IgD-negative memory B cell (primary cell): Measurements from ENCODE around the gene TRAPPC13. TPM values are rescaled to one million over a fixed set of nuclear protein-coding genes. Genes with fewer than 3 reads are reported as not detected.
"Not testable (repeated sequence)": the region's sequence is repeated elsewhere in the genome, so short reads cannot be mapped to it uniquely, and the experiment has no call there.

Experiments used
- H3K27ac Mint-ChIP-seq, 3 donors: one replicate each; pipeline ENCODE4 v1.8.0; 2020 to 2022; ENCODE audit warnings: mild to moderate bottlenecking in 3 of 3, mixed read lengths in 3 of 3, moderate library complexity in 1 of 3
- H3K27me3 Mint-ChIP-seq: one replicate; pipeline ENCODE4 v1.8.0; 2021; ENCODE audit warnings: mixed read lengths
- H3K36me3 Mint-ChIP-seq: one replicate; pipeline ENCODE4 v1.8.0; 2020; ENCODE audit warnings: mild to moderate bottlenecking, mixed read lengths
- H3K4me1 Mint-ChIP-seq, 3 donors: one replicate each; pipeline ENCODE4 v1.8.0; 2020 to 2022; ENCODE audit warnings: mixed read lengths in 3 of 3, mild to moderate bottlenecking in 1 of 3
- H3K4me3 Mint-ChIP-seq, 4 donors: one replicate each; pipeline ENCODE4 v1.8.0; 2020 to 2022; ENCODE audit warnings: mild to moderate bottlenecking in 4 of 4, mixed read lengths in 4 of 4, moderate library complexity in 3 of 4
- H3K9me3 Mint-ChIP-seq, 3 donors: one replicate each; pipeline ENCODE4 v1.8.0; 2020 to 2021; ENCODE audit warnings: mixed read lengths in 3 of 3, mild to moderate bottlenecking in 1 of 3
- polyA plus RNA-seq: library from polyadenylated mRNA; unstranded; fragments of 300-500 nt; fragmentation: Illumina TruSeq; gene quantifications from one replicate; pipeline ENCODE4 v1.2.3, GENCODE V29; 2021

Gene TRAPPC13
- polyA plus RNA-seq, 1 donor from 2014 or later, result 13.6 TPM

DNA sequence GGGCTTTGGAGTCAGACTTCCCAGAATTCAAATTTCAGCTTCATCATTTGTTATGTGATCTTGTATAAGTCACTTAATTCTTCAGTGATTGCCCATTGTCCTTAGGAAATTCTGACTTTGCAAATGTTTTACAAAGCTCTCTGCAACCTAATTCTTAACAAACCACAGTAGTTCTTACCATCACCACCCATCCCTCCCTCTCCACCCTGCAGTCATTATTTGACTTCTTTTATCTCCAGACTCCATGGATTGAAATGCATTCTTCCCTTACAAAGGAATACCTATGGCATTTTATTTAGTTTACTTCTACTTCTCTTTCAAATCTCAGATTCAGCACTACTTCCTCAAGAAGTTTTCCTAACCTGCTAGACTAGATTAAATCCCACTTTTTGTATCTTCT lies 23.1 kb downstream of the TRAPPC13 start:
- Mint-ChIP-seq H3K27ac (peak overlapping the region in 1 of 3 donors; percentile 27), H3K4me3 (no peak overlapping the region), H3K36me3 (peaks cover 2% of the 10 kb centered on the region), H3K4me1 (peaks cover 0 to 3% (median 1%) of the 10 kb centered on the region in 3 donors), H3K9me3 (no peaks in the 10 kb centered on the region), H3K27me3 (no peaks in the 10 kb centered on the region)

DNA sequence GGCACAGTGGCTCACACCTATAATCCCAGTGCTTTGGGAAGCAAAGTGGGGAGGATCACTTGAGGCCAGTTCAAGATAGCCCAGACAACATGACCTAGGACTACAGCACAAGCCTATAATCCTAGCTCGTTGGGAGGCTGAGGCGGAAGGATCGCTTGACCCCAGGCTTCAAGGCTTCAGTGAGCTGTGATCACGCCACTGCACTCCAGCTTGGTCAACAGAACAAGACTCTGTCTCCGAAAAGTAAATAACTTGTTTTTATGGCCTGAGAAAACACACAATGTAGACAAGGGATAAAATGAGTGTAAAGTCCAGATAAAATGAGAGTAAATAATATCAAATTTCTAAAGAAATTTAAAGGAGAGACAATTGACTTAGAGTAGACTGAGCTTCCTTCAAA lies 26.3 kb downstream of the TRAPPC13 start:
- peaks cover 2% of the 10 kb centered on the region for H3K36me3 Mint-ChIP-seq
- H3K4me1 Mint-ChIP-seq, result no peaks in the 10 kb centered on the region
- H3K9me3 Mint-ChIP-seq, result no peaks in the 10 kb centered on the region
- no peak overlapping the region for H3K4me3 Mint-ChIP-seq
- no peaks in the 10 kb centered on the region for H3K27me3 Mint-ChIP-seq
- no peak overlapping the region for H3K27ac Mint-ChIP-seq

DNA sequence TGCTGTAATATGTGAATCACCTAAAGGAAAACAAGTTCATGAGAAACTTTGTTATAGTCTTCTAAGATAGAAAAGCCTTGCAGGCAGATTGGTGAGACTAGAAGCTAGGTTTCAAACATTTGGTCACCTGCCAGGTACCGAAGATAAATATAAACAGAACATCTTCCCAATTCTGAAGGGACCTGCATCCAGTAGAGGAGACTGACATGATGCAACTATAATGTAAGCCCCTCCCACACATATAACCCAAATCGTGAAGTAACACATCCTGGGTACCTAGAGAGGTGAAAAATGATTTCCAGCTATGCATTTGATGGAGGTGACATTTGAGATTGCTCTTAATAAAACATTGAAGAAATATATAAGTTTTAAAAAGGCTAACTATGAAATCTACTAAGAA lies 29.9 kb downstream of the TRAPPC13 start:
- Mint-ChIP-seq H3K9me3 (no peaks in the 10 kb centered on the region), H3K4me1 (no peaks in the 10 kb centered on the region), H3K27ac (no peak overlapping the region), H3K27me3 (no peaks in the 10 kb centered on the region), H3K36me3 (peaks cover 2% of the 10 kb centered on the region), H3K4me3 (no peak overlapping the region)

- H3K27me3 Mint-ChIP-seq, result no peaks in the 10 kb centered on the region
- H3K27ac Mint-ChIP-seq, result no peak overlapping the region
- H3K4me1 Mint-ChIP-seq, result no peaks in the 10 kb centered on the region
- peaks cover 2% of the 10 kb centered on the region for H3K36me3 Mint-ChIP-seq
- no peaks in the 10 kb centered on the region for H3K9me3 Mint-ChIP-seq
- no peak overlapping the region for H3K4me3 Mint-ChIP-seq
Measured at GRCh38 chr5:65663804-65664521, 39.1 kb downstream of the TRAPPC13 start.

DNA sequence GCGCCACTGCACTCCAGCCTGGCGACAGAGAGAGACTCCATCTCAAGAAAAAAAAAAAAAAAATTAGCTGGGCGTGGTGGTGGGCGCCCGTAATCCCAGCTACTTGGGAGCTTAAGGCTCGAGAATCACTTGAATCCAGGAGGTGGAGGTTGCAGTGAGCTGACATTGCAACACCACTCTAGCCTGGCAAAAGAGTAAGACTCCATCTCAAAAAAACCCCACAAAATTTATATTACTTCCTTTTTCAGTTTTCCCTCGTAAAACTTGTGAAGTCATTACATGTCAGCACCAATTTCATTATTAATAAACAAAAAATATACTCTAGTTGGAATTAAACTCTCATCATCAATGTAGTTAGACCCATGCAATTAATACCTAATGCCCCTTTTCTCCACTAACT lies 43.9 kb downstream of the TRAPPC13 start:
- Mint-ChIP-seq H3K36me3 (peaks cover 2% of the 10 kb centered on the region), H3K4me1 (no peaks in the 10 kb centered on the region), H3K9me3 (no peaks in the 10 kb centered on the region), H3K4me3 (no peak overlapping the region), H3K27ac (no peak overlapping the region), H3K27me3 (no peaks in the 10 kb centered on the region)

- Mint-ChIP-seq H3K36me3 (peaks cover 5% of the 10 kb centered on the region), H3K27me3 (no peaks in the 10 kb centered on the region), H3K27ac (no peak overlapping the region), H3K9me3 (no peaks in the 10 kb centered on the region), H3K4me1 (no peaks in the 10 kb centered on the region), H3K4me3 (no peak overlapping the region)
Measured at GRCh38 chr5:65672796-65673195, 48.0 kb downstream of the TRAPPC13 start.

DNA sequence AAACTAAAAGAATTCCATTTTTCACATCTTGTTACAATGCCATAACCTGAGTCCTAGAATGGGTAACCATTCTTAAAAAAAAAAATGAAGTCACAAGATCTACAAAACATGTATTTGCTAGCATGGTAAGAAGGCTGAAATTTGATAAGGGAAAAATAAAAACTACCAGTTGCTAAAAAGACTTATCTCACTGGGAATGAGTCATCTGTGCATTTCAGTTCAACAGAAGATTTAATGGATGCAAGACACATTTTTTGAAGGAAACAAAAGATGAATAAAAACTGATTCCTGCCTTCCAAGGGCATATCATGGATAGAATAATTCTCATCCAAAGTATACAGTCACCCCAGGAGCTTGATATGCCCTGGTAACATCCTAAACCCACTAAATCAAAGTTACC lies 49.9 kb downstream of the TRAPPC13 start:
- Mint-ChIP-seq H3K9me3 (no peaks in the 10 kb centered on the region), H3K4me3 (no peak overlapping the region), H3K36me3 (peaks cover 4% of the 10 kb centered on the region), H3K4me1 (no peaks in the 10 kb centered on the region), H3K27me3 (no peaks in the 10 kb centered on the region), H3K27ac (peak overlapping the region in 1 of 3 donors; percentile 33)

DNA sequence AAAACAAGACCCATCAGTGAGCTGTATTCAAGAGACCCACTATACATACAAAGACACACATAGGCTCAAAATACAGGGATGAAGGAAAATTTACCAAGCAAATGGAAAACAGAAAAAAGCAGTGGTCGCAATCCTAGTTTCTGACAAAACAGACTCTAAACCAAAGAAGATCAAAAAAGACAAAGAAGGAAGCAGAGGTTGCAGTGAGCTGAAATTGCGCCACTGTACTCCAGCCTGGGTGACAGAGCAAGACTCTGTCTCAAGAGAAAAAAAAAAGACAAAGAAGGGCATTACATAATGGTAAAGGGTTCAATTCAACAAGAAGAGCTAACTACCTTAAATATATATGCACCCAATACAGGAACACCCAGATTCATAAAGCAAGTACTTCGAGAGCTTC lies 51.2 kb downstream of the TRAPPC13 start:
- not testable (repeated sequence) for H3K4me1 Mint-ChIP-seq

GRCh38 chr5:65682148-65682547 lies 57.3 kb downstream of the TRAPPC13 start:
- H3K27ac Mint-ChIP-seq, result no peak overlapping the region
- H3K36me3 Mint-ChIP-seq, result peaks cover 18% of the 10 kb centered on the region
- H3K4me3 Mint-ChIP-seq, result no peak overlapping the region
- H3K4me1 Mint-ChIP-seq, result no peaks in the 10 kb centered on the region
- no peaks in the 10 kb centered on the region for H3K9me3 Mint-ChIP-seq
- no peaks in the 10 kb centered on the region for H3K27me3 Mint-ChIP-seq

More for the DNA sequence above, 51.2 kb downstream of the TRAPPC13 start:
- not testable (repeated sequence) for H3K27me3 Mint-ChIP-seq, H3K4me3 Mint-ChIP-seq, H3K9me3 Mint-ChIP-seq
- Mint-ChIP-seq H3K36me3 (peaks cover 12% of the 10 kb centered on the region), H3K27ac (peak overlapping the region in 1 of 3 donors; percentile 16)

GRCh38 chr5:65693121-65693520 lies 68.3 kb downstream of the TRAPPC13 start:
- no peaks in the 10 kb centered on the region for H3K4me1 Mint-ChIP-seq
- no peaks in the 10 kb centered on the region for H3K27me3 Mint-ChIP-seq
- peaks cover 8% of the 10 kb centered on the region for H3K36me3 Mint-ChIP-seq
- H3K27ac Mint-ChIP-seq, result no peak overlapping the region
- H3K9me3 Mint-ChIP-seq, result no peaks in the 10 kb centered on the region
- no peak overlapping the region for H3K4me3 Mint-ChIP-seq

- Mint-ChIP-seq H3K27ac (no peak overlapping the region), H3K36me3 (peaks cover 9% of the 10 kb centered on the region), H3K27me3 (no peaks in the 10 kb centered on the region), H3K9me3 (no peaks in the 10 kb centered on the region), H3K4me1 (no peaks in the 10 kb centered on the region), H3K4me3 (no peak overlapping the region)
Measured at GRCh38 chr5:65695162-65695755, 70.4 kb downstream of the TRAPPC13 start.

GRCh38 chr5:65695896-65696295 lies 71.1 kb downstream of the TRAPPC13 start:
- Mint-ChIP-seq H3K36me3 (peaks cover 9% of the 10 kb centered on the region), H3K9me3 (no peaks in the 10 kb centered on the region), H3K4me1 (no peaks in the 10 kb centered on the region), H3K27me3 (no peaks in the 10 kb centered on the region), H3K27ac (no peak overlapping the region), H3K4me3 (no peak overlapping the region)

DNA sequence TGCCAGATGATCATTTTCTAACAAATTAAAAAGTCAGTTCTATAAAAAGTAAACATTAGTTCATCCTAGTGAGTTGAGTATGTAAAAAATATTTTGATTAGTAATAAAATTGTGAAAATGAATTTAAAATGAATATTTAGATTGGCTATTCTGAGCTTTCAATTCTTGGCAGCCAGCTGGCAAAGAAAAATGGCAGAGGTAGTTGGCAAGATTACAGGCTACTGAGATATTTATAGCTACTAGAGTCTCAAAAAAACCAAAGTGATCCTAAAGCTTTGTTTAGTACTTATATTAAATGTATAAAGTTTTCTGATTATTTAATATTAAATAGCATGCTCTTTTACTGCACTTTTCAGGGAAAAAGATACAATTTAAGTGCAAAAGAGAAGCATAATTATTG lies 72.1 kb downstream of the TRAPPC13 start:
- Mint-ChIP-seq H3K36me3 (peaks cover 13% of the 10 kb centered on the region), H3K4me1 (no peaks in the 10 kb centered on the region), H3K27ac (no peak overlapping the region), H3K9me3 (no peaks in the 10 kb centered on the region), H3K27me3 (no peaks in the 10 kb centered on the region), H3K4me3 (no peak overlapping the region)

- Mint-ChIP-seq H3K27me3 (no peaks in the 10 kb centered on the region), H3K9me3 (no peaks in the 10 kb centered on the region), H3K27ac (no peak overlapping the region), H3K4me3 (no peak overlapping the region), H3K4me1 (no peaks in the 10 kb centered on the region), H3K36me3 (peaks cover 16% of the 10 kb centered on the region)
Measured at GRCh38 chr5:65699338-65699737, 74.5 kb downstream of the TRAPPC13 start.

DNA sequence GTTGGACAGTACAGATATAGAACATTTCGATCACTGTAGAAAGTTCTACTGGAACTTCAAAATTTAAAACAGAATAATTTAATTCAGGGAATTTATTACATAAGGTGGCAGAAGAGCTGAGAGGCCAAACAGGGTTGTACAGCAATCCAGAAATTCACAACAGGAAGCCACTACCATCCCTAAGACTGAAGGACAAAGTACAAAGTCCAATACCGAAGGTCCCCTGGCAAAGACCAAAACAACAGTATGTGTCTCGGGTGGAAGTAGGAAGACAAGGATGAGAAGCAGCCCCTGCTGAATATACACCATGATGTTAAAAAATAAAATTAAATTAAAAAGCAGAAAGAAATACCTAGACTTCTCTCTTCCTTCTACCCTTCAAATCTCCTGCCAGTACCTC lies 77.2 kb downstream of the TRAPPC13 start:
- Mint-ChIP-seq H3K27me3 (no peaks in the 10 kb centered on the region), H3K4me1 (no peaks in the 10 kb centered on the region), H3K4me3 (no peak overlapping the region), H3K27ac (no peak overlapping the region), H3K9me3 (no peaks in the 10 kb centered on the region), H3K36me3 (peaks cover 16% of the 10 kb centered on the region)

- Mint-ChIP-seq H3K27ac (no peak overlapping the region), H3K4me3 (no peak overlapping the region), H3K4me1 (no peaks in the 10 kb centered on the region), H3K27me3 (no peaks in the 10 kb centered on the region), H3K9me3 (no peaks in the 10 kb centered on the region), H3K36me3 (peaks cover 16% of the 10 kb centered on the region)
Measured at GRCh38 chr5:65704621-65705239, 79.9 kb downstream of the TRAPPC13 start.
